Uterus (tissue), 2 donors: Measurements from ENCODE around the gene TOP1.

Source experiments
- CTCF ChIP-seq, 4 experiments: fragments of 200-600 bp in 2 of 4; fragments of 450-650 bp in 2 of 4; sonication (generic) in 2 of 4; IDR thresholded peaks; one replicate each; pipeline ENCODE4 v1.5.1; 2016 to 2019; ENCODE audit warnings: antibody characterized with exemption in 4 of 4, mild to moderate bottlenecking in 2 of 4, moderate library complexity in 1 of 4
- POLR2A ChIP-seq, 2 donors: fragments of 450-650 bp; IDR thresholded peaks; one replicate each; pipeline ENCODE4 v1.6.1; 2016; ENCODE audit warnings: antibody characterized with exemption in 2 of 2, mild to moderate bottlenecking in 1 of 2, moderate library complexity in 1 of 2

DNA sequence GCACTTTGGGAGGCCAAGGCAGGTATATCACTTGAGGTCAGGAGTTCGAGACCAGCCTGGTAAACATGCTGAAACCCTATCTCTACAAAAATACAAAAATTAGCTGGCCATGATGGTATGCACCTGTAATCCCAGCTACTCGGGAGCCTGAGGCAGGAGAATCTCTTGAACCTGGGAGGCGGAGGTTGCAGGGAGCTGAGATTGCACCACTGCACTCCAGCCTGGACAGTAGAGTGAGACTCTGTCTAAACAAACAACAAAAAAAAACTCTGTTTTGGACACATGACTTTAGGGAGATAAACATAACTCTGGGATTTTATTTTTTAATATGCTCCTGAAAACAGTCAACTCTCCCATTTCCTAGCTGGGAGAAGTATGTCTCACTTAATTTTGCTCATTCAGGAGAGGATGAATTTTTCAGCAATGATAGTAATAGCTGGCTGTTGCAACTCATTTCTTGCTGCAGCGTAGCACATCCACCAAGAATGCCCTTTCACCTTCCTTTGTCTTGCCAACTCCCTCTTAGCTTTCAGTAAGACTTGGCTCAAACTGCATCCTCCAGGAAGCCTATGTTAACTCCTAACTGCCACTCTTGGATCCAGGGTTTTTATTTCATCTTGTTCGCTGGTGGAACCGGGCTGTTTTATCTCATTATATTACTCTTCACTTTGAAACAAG is 24.3 kb downstream of the TOP1 start:
- TF ChIP-seq CTCF (IDR thresholded peaks at IDR 0.05): no peak
- TF ChIP-seq POLR2A (IDR thresholded peaks at IDR 0.05): no peak
